ENCODE results near the gene SEC22A. TPM values are rescaled to one million over a fixed set of nuclear protein-coding genes. Genes with fewer than 3 reads are reported as not detected.

Gene SEC22A, protein sequence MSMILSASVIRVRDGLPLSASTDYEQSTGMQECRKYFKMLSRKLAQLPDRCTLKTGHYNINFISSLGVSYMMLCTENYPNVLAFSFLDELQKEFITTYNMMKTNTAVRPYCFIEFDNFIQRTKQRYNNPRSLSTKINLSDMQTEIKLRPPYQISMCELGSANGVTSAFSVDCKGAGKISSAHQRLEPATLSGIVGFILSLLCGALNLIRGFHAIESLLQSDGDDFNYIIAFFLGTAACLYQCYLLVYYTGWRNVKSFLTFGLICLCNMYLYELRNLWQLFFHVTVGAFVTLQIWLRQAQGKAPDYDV
- 13.0 and 17.4 TPM in 2 replicates for polyA plus RNA-seq (2012; rRNA removed)
- polyA plus RNA-seq (2012; cell fraction: cytosol; rRNA removed), result 14.5 and 17.3 TPM in 2 replicates
- polyA plus RNA-seq (2012; cell fraction: nucleus; rRNA removed), result 6.0 and 14.5 TPM in 2 replicates

DNA sequence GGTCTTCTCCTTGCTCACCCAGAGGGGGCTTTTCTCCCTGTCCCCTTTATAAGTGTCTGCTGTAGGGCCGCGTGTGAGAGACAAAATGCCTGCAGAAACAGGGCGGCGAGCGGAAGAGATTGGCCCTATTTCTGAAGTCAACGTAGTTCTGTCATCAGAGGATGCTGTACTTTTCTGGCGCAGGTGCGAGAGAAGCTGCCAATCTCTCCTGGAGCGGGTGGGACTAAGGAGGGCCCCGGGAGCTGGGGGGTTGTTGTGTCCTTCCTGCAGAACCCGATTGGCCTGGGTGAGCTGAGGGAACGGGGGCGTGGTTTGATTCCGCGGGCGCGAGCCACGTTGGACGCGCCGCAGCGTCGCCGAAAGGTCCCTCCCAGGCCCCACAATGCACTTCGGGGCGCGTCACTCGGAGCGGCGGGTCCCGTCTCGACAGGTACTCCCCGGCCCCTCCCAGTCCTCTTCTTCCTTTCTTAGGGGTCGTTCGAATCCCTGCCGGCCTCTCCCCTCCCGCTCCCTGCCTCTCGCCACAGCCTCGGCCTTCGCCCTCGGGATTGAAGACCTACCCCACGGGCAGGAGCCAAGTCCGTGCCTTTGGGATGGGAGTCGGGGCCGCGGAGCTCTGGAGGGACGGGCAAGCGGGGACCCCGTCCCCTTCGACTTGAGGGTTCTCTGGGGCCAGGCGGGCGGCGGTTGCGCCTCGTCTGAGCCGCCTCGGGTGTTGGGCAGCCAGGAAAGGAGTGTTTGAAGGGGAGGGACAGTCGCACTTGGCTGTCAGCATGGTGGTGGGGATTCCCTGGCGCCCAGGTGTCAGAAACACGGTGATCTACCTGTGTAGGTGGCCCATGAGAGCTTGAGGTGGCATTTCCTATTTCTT, at the start of gene SEC22A:
TSS of gene SEC22A (plus strand) at position 387 of the 871 bp plus-strand sequence. CDS start 7,275 bp downstream, outside the sequence.
- no peaks in the 10 kb centered on the region for H3K27me3 ChIP-seq (ENCODE audit: insufficient read depth)
- H2AFZ ChIP-seq (ENCODE audit: low read depth), result peak within 1 kb of the TSS; percentile 100
- H3K4me1 ChIP-seq (ENCODE audit: control insufficient read depth in 1 of 2, insufficient read depth in 2 of 2, low read depth in 1 of 2, low read length in 1 of 2), result peaks cover 0 to 13% of the 10 kb centered on the region in 2 experiments; a peak in 2 of 4 replicates
- peak; percentile 94 for DNase-seq
- 0% methylated on average over 21 of the region's 60 CpGs for WGBS (ENCODE audit: low lambda C conversion rate)
- H3K79me2 ChIP-seq (ENCODE audit: insufficient read depth), result peaks cover 43% of the 10 kb centered on the region
- H3F3A ChIP-seq (replicated peaks; ENCODE audit: insufficient read depth), result peaks cover 4% of the 10 kb centered on the region
- TF ChIP-seq EZH2phosphoT487 (IDR thresholded peaks at IDR 0.05; ENCODE audit: borderline replicate concordance, low read depth) (no peak), SIN3A (IDR thresholded peaks at IDR 0.05; ENCODE audit: borderline replicate concordance, low read depth, low read length) (peak; percentile 77; the same call in 1 of the 2 replicates), NRF1 (IDR thresholded peaks at IDR 0.05; ENCODE audit: low read depth, low read length) (peak; percentile 61), MXI1 (IDR thresholded peaks at IDR 0.05; ENCODE audit: low read depth, low read length) (peak; percentile 84), TAF1 (IDR thresholded peaks at IDR 0.05; ENCODE audit: borderline replicate concordance, low read depth, low read length) (peak; percentile 52; the same call in 1 of the 2 replicates), ELF1 (IDR thresholded peaks at IDR 0.05) (no peak), TCF12 (IDR thresholded peaks at IDR 0.05) (no peak), YY1 (IDR thresholded peaks at IDR 0.05; ENCODE audit: low read depth) (no peak), RCOR1 (IDR thresholded peaks at IDR 0.05; ENCODE audit: low read length) (peak; percentile 24; the same call in 1 of the 2 replicates), TEAD4 (IDR thresholded peaks at IDR 0.05; ENCODE audit: borderline replicate concordance, insufficient read depth) (no peak), EP300 (IDR thresholded peaks at IDR 0.05; ENCODE audit: borderline replicate concordance in 1 of 2, low read depth in 1 of 2, low read length in 1 of 2) (no peak), RXRA (IDR thresholded peaks at IDR 0.05; ENCODE audit: borderline replicate concordance, low read depth) (no peak), POLR2AphosphoS5 (IDR thresholded peaks at IDR 0.05; ENCODE audit: low read depth, low read length) (peak; percentile 86), FOSL2 (IDR thresholded peaks at IDR 0.05; ENCODE audit: borderline replicate concordance, low read depth) (no peak), FOXM1 (IDR thresholded peaks at IDR 0.05; ENCODE audit: low read depth) (no peak), GATA2 (CRISPR knock-in tag; IDR thresholded peaks at IDR 0.05) (no peak)
- TF ChIP-seq, protein P1, sequence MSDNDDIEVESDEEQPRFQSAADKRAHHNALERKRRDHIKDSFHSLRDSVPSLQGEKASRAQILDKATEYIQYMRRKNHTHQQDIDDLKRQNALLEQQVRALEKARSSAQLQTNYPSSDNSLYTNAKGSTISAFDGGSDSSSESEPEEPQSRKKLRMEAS (IDR thresholded peaks at IDR 0.05; ENCODE audit: low read depth), result peak; percentile 69; the same call in 1 of the 2 replicates
- TF ChIP-seq, protein P2, sequence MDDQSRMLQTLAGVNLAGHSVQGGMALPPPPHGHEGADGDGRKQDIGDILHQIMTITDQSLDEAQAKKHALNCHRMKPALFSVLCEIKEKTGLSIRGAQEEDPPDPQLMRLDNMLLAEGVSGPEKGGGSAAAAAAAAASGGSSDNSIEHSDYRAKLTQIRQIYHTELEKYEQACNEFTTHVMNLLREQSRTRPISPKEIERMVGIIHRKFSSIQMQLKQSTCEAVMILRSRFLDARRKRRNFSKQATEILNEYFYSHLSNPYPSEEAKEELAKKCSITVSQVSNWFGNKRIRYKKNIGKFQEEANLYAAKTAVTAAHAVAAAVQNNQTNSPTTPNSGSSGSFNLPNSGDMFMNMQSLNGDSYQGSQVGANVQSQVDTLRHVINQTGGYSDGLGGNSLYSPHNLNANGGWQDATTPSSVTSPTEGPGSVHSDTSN (IDR thresholded peaks at IDR 0.05), result peak; percentile 91
- TF ChIP-seq, protein P3, sequence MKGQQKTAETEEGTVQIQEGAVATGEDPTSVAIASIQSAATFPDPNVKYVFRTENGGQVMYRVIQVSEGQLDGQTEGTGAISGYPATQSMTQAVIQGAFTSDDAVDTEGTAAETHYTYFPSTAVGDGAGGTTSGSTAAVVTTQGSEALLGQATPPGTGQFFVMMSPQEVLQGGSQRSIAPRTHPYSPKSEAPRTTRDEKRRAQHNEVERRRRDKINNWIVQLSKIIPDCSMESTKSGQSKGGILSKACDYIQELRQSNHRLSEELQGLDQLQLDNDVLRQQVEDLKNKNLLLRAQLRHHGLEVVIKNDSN (IDR thresholded peaks at IDR 0.05; ENCODE audit: borderline replicate concordance, low read depth), result no peak
- TF ChIP-seq, protein P4, sequence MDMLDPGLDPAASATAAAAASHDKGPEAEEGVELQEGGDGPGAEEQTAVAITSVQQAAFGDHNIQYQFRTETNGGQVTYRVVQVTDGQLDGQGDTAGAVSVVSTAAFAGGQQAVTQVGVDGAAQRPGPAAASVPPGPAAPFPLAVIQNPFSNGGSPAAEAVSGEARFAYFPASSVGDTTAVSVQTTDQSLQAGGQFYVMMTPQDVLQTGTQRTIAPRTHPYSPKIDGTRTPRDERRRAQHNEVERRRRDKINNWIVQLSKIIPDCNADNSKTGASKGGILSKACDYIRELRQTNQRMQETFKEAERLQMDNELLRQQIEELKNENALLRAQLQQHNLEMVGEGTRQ (IDR thresholded peaks at IDR 0.05; ENCODE audit: borderline replicate concordance, low read depth, low read length), result no peak
- peak within 1 kb of the TSS; percentile 87 for H3K9ac ChIP-seq
- CTCF ChIA-PET, result interaction anchor here (1.1 to 1.4 kb wide), 4 partner anchors 22 to 258 kb away, joined by 3 to 5 read pairs (median 4); no protein-coding TSS in a partner anchor
- H3K36me3 ChIP-seq (replicated peaks in 1 of 2; ENCODE audit: control insufficient read depth in 1 of 2, insufficient read depth in 2 of 2, low read length in 1 of 2), result peaks cover 0 to 10% of the 10 kb centered on the region in 2 experiments
- no peaks in the 10 kb centered on the region for H3K9me3 ChIP-seq
- peak within 1 kb of the TSS; percentile 56 to 78; a peak in 3 of 4 replicates for H3K27ac ChIP-seq (ENCODE audit: low read depth in 2 of 2, low read length in 1 of 2)
- H4K20me1 ChIP-seq (ENCODE audit: insufficient read depth), result no peaks in the 10 kb centered on the region
- no peaks in the 10 kb centered on the region for H3K9me2 ChIP-seq
- peak within 1 kb of the TSS; percentile 95 to 99 for H3K4me3 ChIP-seq (ENCODE audit: low read depth in 2 of 2, low read length in 1 of 2)
- H3K4me2 ChIP-seq, result peak within 1 kb of the TSS; percentile 88
- POLR2A ChIA-PET, result interaction anchor here (0.6 to 0.9 kb wide), 3 partner anchors 17 to 131 kb away, joined by 3 read pairs; no protein-coding TSS in a partner anchor

Data from SK-N-SH (cell line).